CD8-positive, alpha-beta memory T cell (primary cell): ENCODE measurements around the gene SCARB1. TPM values are rescaled to one million over a fixed set of nuclear protein-coding genes. Genes with fewer than 3 reads are reported as not detected.
A peak's percentile ranks its signal among the peaks of the same experiment; 100 is the strongest.

ENCODE experiments used
- CTCF ChIA-PET: fragments of 350-600 bp; sonication (Branson Sonifier 250); formaldehyde crosslinking; loops from one replicate; lab custom pipeline; 2021; ENCODE audit warnings: antibody characterized with exemption; lab: Charles Lee
- POLR2A ChIA-PET: fragments of 350-600 bp; sonication (Branson Sonifier 250); formaldehyde crosslinking; loops from one replicate; lab custom pipeline; 2021; ENCODE audit warnings: antibody characterized with exemption; lab: Charles Lee
- DNase-seq, 5 donors: peaks; one replicate each; pipeline versions ENCODE4 v3.0.0 to v3.0.0-alpha.2; 2020 to 2022; ENCODE audit warnings: mixed read lengths in 1 of 5
- H3K27ac ChIP-seq: one replicate; pipeline ENCODE4 v1.7.0; 2013; ENCODE audit warnings: low read depth, mild to moderate bottlenecking, low read length, moderate library complexity
- H3K27me3 ChIP-seq: 2 replicates; pipeline ENCODE4 v1.7.0; 2013; ENCODE audit warnings: low read length, mild to moderate bottlenecking; ENCODE audit not compliant: insufficient read depth, poor library complexity, severe bottlenecking
- H3K36me3 ChIP-seq: 2 replicates; pipeline ENCODE4 v1.7.0; 2013; ENCODE audit warnings: mild to moderate bottlenecking, low read length, moderate library complexity; ENCODE audit not compliant: insufficient read depth
- H3K4me1 ChIP-seq: 2 replicates; pipeline ENCODE4 v1.7.0; 2013; ENCODE audit warnings: mild to moderate bottlenecking, low read length, moderate library complexity; ENCODE audit not compliant: insufficient read depth
- H3K4me3 ChIP-seq: 2 replicates; pipeline ENCODE4 v1.7.0; 2013; ENCODE audit warnings: mild to moderate bottlenecking, low read length
- H3K9me3 ChIP-seq: 2 replicates; pipeline ENCODE4 v1.7.0; 2013; ENCODE audit warnings: mild to moderate bottlenecking, low read length
- H3K27ac Mint-ChIP-seq, 8 donors: one replicate each; pipeline ENCODE4 v1.8.0; 2020 to 2021; ENCODE audit warnings: mixed read lengths in 8 of 8, mild to moderate bottlenecking in 6 of 8, inconsistent platforms in 3 of 8, moderate library complexity in 3 of 8
- H3K27me3 Mint-ChIP-seq, 2 donors: one replicate each; pipeline ENCODE4 v1.8.0; 2020 to 2021; ENCODE audit warnings: mixed read lengths in 2 of 2, mild to moderate bottlenecking in 1 of 2, moderate library complexity in 1 of 2
- H3K36me3 Mint-ChIP-seq, 3 donors: one replicate each; pipeline ENCODE4 v1.8.0; 2020 to 2021; ENCODE audit warnings: mixed read lengths in 3 of 3, inconsistent platforms in 1 of 3, mild to moderate bottlenecking in 1 of 3
- H3K4me1 Mint-ChIP-seq, 3 donors: one replicate each; pipeline ENCODE4 v1.8.0; 2020 to 2021; ENCODE audit warnings: mixed read lengths in 3 of 3, inconsistent platforms in 1 of 3, mild to moderate bottlenecking in 1 of 3
- H3K4me3 Mint-ChIP-seq, 7 donors: one replicate each; pipeline ENCODE4 v1.8.0; 2020 to 2021; ENCODE audit warnings: mixed read lengths in 7 of 7, mild to moderate bottlenecking in 6 of 7, moderate library complexity in 4 of 7, inconsistent platforms in 2 of 7
- H3K9me3 Mint-ChIP-seq, 5 donors: one replicate each; pipeline ENCODE4 v1.8.0; 2020 to 2022; ENCODE audit warnings: mixed read lengths in 5 of 5, mild to moderate bottlenecking in 3 of 5, moderate library complexity in 2 of 5, inconsistent platforms in 1 of 5
- polyA plus RNA-seq: library from polyadenylated mRNA; unstranded; fragments of 300-500 nt; fragmentation: Illumina TruSeq; gene quantifications from one replicate; pipeline ENCODE4 v1.2.3, GENCODE V29; 2021
- total RNA-seq, 2 experiments: library from RNA; stranded (reverse); gene quantifications; one replicate each; pipeline ENCODE4 v1.2.3, GENCODE V29; 2021

The SCARB1 gene
- total and polyA plus RNA-seq, 3 experiments from 2014 or later: 3.6 to 21.6 (median 20.4) TPM

- ChIA-PET CTCF (no interaction called here), POLR2A (no interaction called here)
- Mint-ChIP-seq H3K4me3 (no peak overlapping the region), H3K36me3 (peaks cover 0 to 12% (median 3%) of the 10 kb centered on the region in 3 donors), H3K27me3 (peaks cover 5 to 26% of the 10 kb centered on the region in 2 donors), H3K4me1 (peaks cover 18 to 31% (median 23%) of the 10 kb centered on the region in 3 donors), H3K27ac (no peak overlapping the region), H3K9me3 (peaks cover 2 to 19% (median 12%) of the 10 kb centered on the region in 5 donors)
- H3K4me1 ChIP-seq: peaks cover 3% of the 10 kb centered on the region
- no peak overlapping the region for H3K4me3 ChIP-seq
- no peak for DNase-seq
- H3K36me3 ChIP-seq: no peaks in the 10 kb centered on the region
- H3K27me3 ChIP-seq: no peaks in the 10 kb centered on the region
- no peak overlapping the region for H3K27ac ChIP-seq
- H3K9me3 ChIP-seq: peaks cover 7% of the 10 kb centered on the region
Observed at GRCh38 chr12:124760560-124760959, 103.1 kb downstream of the SCARB1 start.

GRCh38 chr12:124759841-124760503 is 103.7 kb downstream of the SCARB1 start:
- H3K27me3 ChIP-seq: no peaks in the 10 kb centered on the region
- no peak overlapping the region for H3K4me3 ChIP-seq
- no peak for DNase-seq
- H3K27ac ChIP-seq: no peak overlapping the region
- peaks cover 0 to 13% (median 8%) of the 10 kb centered on the region in 5 donors for H3K9me3 Mint-ChIP-seq
- H3K27ac Mint-ChIP-seq: no peak overlapping the region
- peaks cover 8 to 26% of the 10 kb centered on the region in 2 donors for H3K27me3 Mint-ChIP-seq
- H3K36me3 Mint-ChIP-seq: peaks cover 0 to 8% (median 2%) of the 10 kb centered on the region in 3 donors
- H3K4me3 Mint-ChIP-seq: peak overlapping the region in 1 of 7 donors; percentile 80
- POLR2A ChIA-PET: no interaction called here
- CTCF ChIA-PET: no interaction called here
- peaks cover 7% of the 10 kb centered on the region for H3K4me1 ChIP-seq
- H3K9me3 ChIP-seq: peaks cover 6% of the 10 kb centered on the region
- H3K36me3 ChIP-seq: no peaks in the 10 kb centered on the region
- peaks cover 23 to 37% (median 28%) of the 10 kb centered on the region in 3 donors for H3K4me1 Mint-ChIP-seq

GRCh38 chr12:124758266-124759220 is 105.1 kb downstream of the SCARB1 start:
- DNase-seq: no peak
- H3K9me3 Mint-ChIP-seq: peaks cover 0 to 4% (median 0%) of the 10 kb centered on the region in 5 donors
- peaks cover 8 to 26% of the 10 kb centered on the region in 2 donors for H3K27me3 Mint-ChIP-seq
- CTCF ChIA-PET: interaction anchor here (1.2 kb wide), 1 partner anchor 8 kb away, joined by 4 read pairs; no protein-coding TSS in a partner anchor
- Histone ChIP-seq H3K27me3 (no peaks in the 10 kb centered on the region), H3K9me3 (no peaks in the 10 kb centered on the region), H3K36me3 (no peaks in the 10 kb centered on the region), H3K4me3 (no peak overlapping the region), H3K27ac (no peak overlapping the region), H3K4me1 (peaks cover 7% of the 10 kb centered on the region)
- POLR2A ChIA-PET: no interaction called here
- H3K4me1 Mint-ChIP-seq: peaks cover 21 to 34% (median 31%) of the 10 kb centered on the region in 3 donors
- no peak overlapping the region for H3K4me3 Mint-ChIP-seq
- H3K27ac Mint-ChIP-seq: no peak overlapping the region
- peaks cover 0 to 2% (median 0%) of the 10 kb centered on the region in 3 donors for H3K36me3 Mint-ChIP-seq

- H3K27me3 Mint-ChIP-seq: peaks cover 14 to 23% of the 10 kb centered on the region in 2 donors
- H3K4me1 Mint-ChIP-seq: peaks cover 17 to 26% (median 25%) of the 10 kb centered on the region in 3 donors
- Histone ChIP-seq H3K27me3 (no peaks in the 10 kb centered on the region), H3K4me3 (no peak overlapping the region), H3K27ac (no peak overlapping the region), H3K9me3 (no peaks in the 10 kb centered on the region), H3K4me1 (peaks cover 7% of the 10 kb centered on the region), H3K36me3 (no peaks in the 10 kb centered on the region)
- H3K36me3 Mint-ChIP-seq: peaks cover 0 to 2% (median 0%) of the 10 kb centered on the region in 3 donors
- ChIA-PET POLR2A (no interaction called here), CTCF (interaction anchor here (1.2 kb wide), 1 partner anchor 9 kb away, joined by 4 read pairs; no protein-coding TSS in a partner anchor)
- peaks cover 0 to 4% (median 1%) of the 10 kb centered on the region in 5 donors for H3K9me3 Mint-ChIP-seq
- no peak overlapping the region for H3K4me3 Mint-ChIP-seq
- DNase-seq: no peak
- H3K27ac Mint-ChIP-seq: no peak overlapping the region
Observed at GRCh38 chr12:124757329-124757728, 106.3 kb downstream of the SCARB1 start.

GRCh38 chr12:124756760-124757159 is 106.9 kb downstream of the SCARB1 start:
- H3K4me3 Mint-ChIP-seq: peak overlapping the region in 1 of 7 donors; percentile 25
- Histone ChIP-seq H3K4me3 (no peak overlapping the region), H3K9me3 (no peaks in the 10 kb centered on the region), H3K36me3 (no peaks in the 10 kb centered on the region), H3K27ac (no peak overlapping the region), H3K4me1 (peaks cover 7% of the 10 kb centered on the region), H3K27me3 (no peaks in the 10 kb centered on the region)
- no peak overlapping the region for H3K27ac Mint-ChIP-seq
- peaks cover 0 to 4% (median 1%) of the 10 kb centered on the region in 5 donors for H3K9me3 Mint-ChIP-seq
- POLR2A ChIA-PET: no interaction called here
- H3K4me1 Mint-ChIP-seq: peaks cover 15 to 22% (median 20%) of the 10 kb centered on the region in 3 donors
- peaks cover 0 to 2% (median 0%) of the 10 kb centered on the region in 3 donors for H3K36me3 Mint-ChIP-seq
- H3K27me3 Mint-ChIP-seq: peaks cover 14 to 21% of the 10 kb centered on the region in 2 donors
- no peak for DNase-seq
- CTCF ChIA-PET: no interaction called here

- H3K4me3 Mint-ChIP-seq: peak overlapping the region in 1 of 7 donors; percentile 25
- H3K27ac Mint-ChIP-seq: peak overlapping the region in 1 of 8 donors; percentile 43
- no peak overlapping the region for H3K27ac ChIP-seq
- peaks cover 15 to 20% (median 19%) of the 10 kb centered on the region in 3 donors for H3K4me1 Mint-ChIP-seq
- peaks cover 0 to 2% (median 0%) of the 10 kb centered on the region in 3 donors for H3K36me3 Mint-ChIP-seq
- ChIA-PET POLR2A (interaction anchor here (0.8 kb wide), 1 partner anchor 9 kb away, joined by 3 read pairs; no protein-coding TSS in a partner anchor), CTCF (interaction anchor here (1.0 kb wide), 1 partner anchor 8 kb away, joined by 3 read pairs; no protein-coding TSS in a partner anchor)
- no peak for DNase-seq
- H3K27me3 Mint-ChIP-seq: peaks cover 14 to 25% of the 10 kb centered on the region in 2 donors
- no peak overlapping the region for H3K4me3 ChIP-seq
- H3K9me3 Mint-ChIP-seq: peaks cover 0 to 4% (median 1%) of the 10 kb centered on the region in 5 donors
- H3K27me3 ChIP-seq: no peaks in the 10 kb centered on the region
- no peaks in the 10 kb centered on the region for H3K9me3 ChIP-seq
- H3K4me1 ChIP-seq: peaks cover 7% of the 10 kb centered on the region
- H3K36me3 ChIP-seq: no peaks in the 10 kb centered on the region
Observed at GRCh38 chr12:124756166-124756565, 107.5 kb downstream of the SCARB1 start.

GRCh38 chr12:124755801-124756148 is 107.9 kb downstream of the SCARB1 start:
- DNase-seq: no peak
- Histone ChIP-seq H3K4me1 (peaks cover 7% of the 10 kb centered on the region), H3K4me3 (no peak overlapping the region), H3K27me3 (no peaks in the 10 kb centered on the region), H3K9me3 (no peaks in the 10 kb centered on the region), H3K27ac (no peak overlapping the region), H3K36me3 (no peaks in the 10 kb centered on the region)
- H3K27me3 Mint-ChIP-seq: peaks cover 12 to 28% of the 10 kb centered on the region in 2 donors
- CTCF ChIA-PET: interaction anchor here (1.0 kb wide), 1 partner anchor 8 kb away, joined by 3 read pairs; no protein-coding TSS in a partner anchor
- H3K4me3 Mint-ChIP-seq: peak overlapping the region in 6 of 7 donors; percentile 58 to 82 (median 70)
- peak overlapping the region in 7 of 8 donors; percentile 7 to 92 (median 73) for H3K27ac Mint-ChIP-seq
- peaks cover 14 to 20% (median 19%) of the 10 kb centered on the region in 3 donors for H3K4me1 Mint-ChIP-seq
- POLR2A ChIA-PET: interaction anchor here (0.8 kb wide), 1 partner anchor 10 kb away, joined by 3 read pairs; no protein-coding TSS in a partner anchor
- peaks cover 0 to 2% (median 0%) of the 10 kb centered on the region in 3 donors for H3K36me3 Mint-ChIP-seq
- H3K9me3 Mint-ChIP-seq: peaks cover 0 to 4% (median 1%) of the 10 kb centered on the region in 5 donors
